COLO829 (cell line): ENCODE data around the gene GTSE1.

ENCODE experiments used
- DNase-seq: peaks from one replicate; pipeline ENCODE4 v3.0.0; 2012; ENCODE audit warnings: low spot score

The GTSE1 gene

DNA sequence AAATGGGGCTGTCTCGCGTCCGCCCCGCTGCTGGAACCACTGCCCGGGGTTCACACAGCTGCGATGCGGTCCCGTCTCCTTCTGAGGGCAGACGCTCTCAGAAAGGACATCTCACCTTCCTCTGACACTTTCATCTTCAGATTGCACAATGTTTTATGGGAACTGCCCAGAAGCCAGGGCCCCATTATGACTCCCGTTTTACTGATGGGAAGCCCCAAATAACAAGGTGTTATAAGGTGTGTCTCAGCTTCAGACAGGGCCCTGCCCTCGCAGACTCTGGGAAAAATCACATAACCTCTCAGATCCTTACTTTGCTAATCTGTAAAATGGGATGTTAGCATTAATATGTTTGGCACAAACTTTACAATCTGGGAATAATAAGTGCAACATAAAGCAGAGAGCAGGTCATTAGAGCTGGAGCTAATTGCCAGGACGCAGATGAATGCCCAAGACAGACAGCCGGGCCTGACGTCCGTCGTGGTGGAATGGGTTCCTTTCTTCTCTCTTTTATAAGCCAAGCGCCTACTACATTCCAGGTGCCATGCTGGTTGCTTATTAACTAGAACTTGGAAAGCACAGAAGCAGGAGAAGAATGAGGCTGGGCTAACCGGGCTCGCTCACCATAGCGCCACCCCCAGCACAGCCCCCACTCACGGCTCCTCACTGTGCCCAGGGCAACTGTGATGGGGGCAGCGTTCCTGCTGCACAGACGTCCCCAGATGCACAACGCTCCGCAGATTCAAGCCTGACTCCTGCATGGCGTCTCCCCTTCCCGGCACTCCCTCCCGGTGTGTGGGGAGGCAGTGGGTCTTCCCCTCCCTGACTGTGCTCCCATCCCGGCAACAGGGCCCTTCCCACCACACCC lies 82.6 kb downstream of the GTSE1 start:
- DNase-seq: no peak

DNA sequence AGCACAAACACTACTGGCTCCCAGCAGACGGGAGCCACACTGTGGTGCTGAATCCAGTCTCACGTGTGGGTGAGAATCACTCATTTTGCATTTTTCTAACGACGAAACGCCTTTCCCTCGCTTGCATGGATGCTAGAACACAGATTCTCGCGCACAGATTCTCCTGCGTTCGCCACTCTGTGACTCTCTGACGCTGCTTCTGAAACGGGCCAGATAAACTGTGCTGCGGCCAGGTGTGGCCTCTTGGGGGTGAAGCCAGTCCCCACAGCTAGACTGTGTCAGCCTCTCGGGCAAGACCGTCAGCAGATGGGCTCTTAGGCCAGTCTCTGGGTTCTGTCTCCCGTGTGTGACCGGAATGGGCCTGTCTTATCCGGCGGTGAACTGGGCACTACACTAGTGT lies 83.4 kb downstream of the GTSE1 start:
- no peak for DNase-seq
